ENCODE data around the gene NT5C3A.

The NT5C3A gene

GRCh38 chr7:33065981-33066380 lies 3.4 kb upstream of the NT5C3A start:
- no peak for TF ChIP-seq CTCF (IDR thresholded peaks at IDR 0.05; ENCODE audit: extremely low read depth, missing control alignments)

GRCh38 chr7:33062782-33063443 lies 337 bp upstream of the NT5C3A start:
- peak; percentile 97 for DNase-seq (ENCODE audit: low spot score)
- no peak for TF ChIP-seq CTCF (IDR thresholded peaks at IDR 0.05; ENCODE audit: extremely low read depth, missing control alignments)

More at GRCh38 chr7:33065981-33066380, 3.4 kb upstream of the NT5C3A start:
- no peak for DNase-seq (ENCODE audit: low spot score)

GRCh38 chr7:33061282-33061937 lies 1.2 kb downstream of the NT5C3A start:
- DNase-seq (ENCODE audit: low spot score) = no peak
- no peak for TF ChIP-seq CTCF (IDR thresholded peaks at IDR 0.05; ENCODE audit: extremely low read depth, missing control alignments)

- no peak for DNase-seq (ENCODE audit: low spot score)
- TF ChIP-seq CTCF (IDR thresholded peaks at IDR 0.05; ENCODE audit: extremely low read depth, missing control alignments) = no peak
Observed at GRCh38 chr7:33059635-33060034, 2.9 kb downstream of the NT5C3A start.

GRCh38 chr7:33055158-33055557 lies 7.4 kb downstream of the NT5C3A start:
- no peak for DNase-seq (ENCODE audit: low spot score)
- no peak for TF ChIP-seq CTCF (IDR thresholded peaks at IDR 0.05; ENCODE audit: extremely low read depth, missing control alignments)

- TF ChIP-seq CTCF (IDR thresholded peaks at IDR 0.05; ENCODE audit: extremely low read depth, missing control alignments) = no peak
- peak; percentile 15 for DNase-seq (ENCODE audit: low spot score)
Observed at GRCh38 chr7:33054261-33054964, 8.2 kb downstream of the NT5C3A start.

- no peak for DNase-seq (ENCODE audit: low spot score)
- no peak for TF ChIP-seq CTCF (IDR thresholded peaks at IDR 0.05; ENCODE audit: extremely low read depth, missing control alignments)
Observed at GRCh38 chr7:33053721-33054120, 8.9 kb downstream of the NT5C3A start.

Measured in GM20000 (cell line).